T-helper 1 cell treated with Interleukin-12 subunit alpha and Interleukin-12 subunit beta and Interleukin-4 antibody, amounts not matched to agents 30 ng/mL and 1 ng/mL, for 36 hours (primary cell): Measurements from ENCODE around the gene FBXW12. TPM values are rescaled to one million over a fixed set of nuclear protein-coding genes. Genes with fewer than 3 reads are reported as not detected.
"Not testable (repeated sequence)": the region's sequence is repeated elsewhere in the genome, so short reads cannot be mapped to it uniquely, and the experiment has no call there.

Experiments used
- intact Hi-C: fragments of 100-400 bp; cut with micrococcal nuclease; formaldehyde crosslinking; loops from one replicate; pipeline ENCODE4 v1.15.1; 2024
- total RNA-seq: library from RNA; stranded (reverse); gene quantifications from 2 replicates; pipeline ENCODE4 v1.2.3, GENCODE V29; 2022

FBXW12 gene, protein sequence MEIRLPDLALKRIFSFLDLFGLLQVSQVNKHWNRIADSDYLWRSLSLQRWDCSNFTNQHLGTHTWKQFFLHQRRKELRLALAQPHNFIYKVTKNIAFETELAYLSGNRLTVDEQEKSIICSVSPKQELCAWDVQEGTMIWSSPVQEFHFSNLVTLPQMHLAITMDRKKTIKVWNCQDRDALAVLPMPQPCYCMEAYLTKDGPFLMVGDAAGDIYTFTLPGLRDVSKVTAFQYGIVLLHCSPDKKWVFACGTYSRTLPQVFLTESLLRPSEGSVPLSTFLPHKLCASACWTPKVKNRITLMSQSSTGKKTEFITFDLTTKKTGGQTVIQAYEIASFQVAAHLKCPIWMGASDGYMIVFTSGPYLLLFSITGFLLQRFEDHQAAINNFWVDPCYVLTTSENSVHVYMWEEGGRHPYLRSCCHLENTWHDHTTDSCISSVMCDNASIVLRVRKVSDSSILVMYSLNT
- not detected in 2 replicates for total RNA-seq

DNA sequence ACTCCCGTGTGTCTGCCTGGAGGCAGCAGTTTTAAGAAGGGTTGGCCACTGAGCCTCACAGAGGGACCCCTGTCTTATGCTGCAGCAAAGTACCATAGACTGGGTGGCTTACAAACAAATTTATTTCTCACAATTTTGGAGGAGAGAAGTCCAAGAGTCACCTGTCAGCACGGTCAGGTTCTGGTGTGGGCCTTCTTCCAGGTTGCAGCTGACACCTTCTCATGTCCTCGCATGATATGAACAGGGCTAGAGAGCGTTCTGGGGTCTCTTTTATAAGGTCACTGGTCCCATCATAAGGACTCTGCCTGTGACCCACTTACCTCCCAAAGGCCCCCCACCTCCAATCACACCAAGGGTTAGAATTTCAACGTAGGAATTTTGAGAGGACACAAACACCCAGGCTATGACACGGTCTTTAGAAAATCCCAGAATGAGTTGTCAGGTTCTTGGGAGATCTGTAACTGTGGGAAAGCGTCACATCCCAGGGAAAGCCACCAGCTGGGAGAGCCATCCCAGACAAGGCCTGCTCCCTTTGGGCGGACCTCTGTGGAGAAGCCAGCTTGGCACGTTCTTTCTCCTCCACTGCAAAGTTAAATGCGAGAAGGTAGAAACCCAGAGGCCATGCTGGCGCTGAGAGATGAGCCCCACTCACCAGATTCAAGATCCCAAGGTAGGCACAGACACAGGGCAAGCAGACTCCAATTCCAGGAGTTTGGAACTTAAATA lies at the start of gene FBXW12:
TSS of gene FBXW12 (plus strand) at position 569 of the 726 bp plus-strand sequence. CDS start 549 bp downstream, outside the sequence.
- intact Hi-C loops = no loop called here

DNA sequence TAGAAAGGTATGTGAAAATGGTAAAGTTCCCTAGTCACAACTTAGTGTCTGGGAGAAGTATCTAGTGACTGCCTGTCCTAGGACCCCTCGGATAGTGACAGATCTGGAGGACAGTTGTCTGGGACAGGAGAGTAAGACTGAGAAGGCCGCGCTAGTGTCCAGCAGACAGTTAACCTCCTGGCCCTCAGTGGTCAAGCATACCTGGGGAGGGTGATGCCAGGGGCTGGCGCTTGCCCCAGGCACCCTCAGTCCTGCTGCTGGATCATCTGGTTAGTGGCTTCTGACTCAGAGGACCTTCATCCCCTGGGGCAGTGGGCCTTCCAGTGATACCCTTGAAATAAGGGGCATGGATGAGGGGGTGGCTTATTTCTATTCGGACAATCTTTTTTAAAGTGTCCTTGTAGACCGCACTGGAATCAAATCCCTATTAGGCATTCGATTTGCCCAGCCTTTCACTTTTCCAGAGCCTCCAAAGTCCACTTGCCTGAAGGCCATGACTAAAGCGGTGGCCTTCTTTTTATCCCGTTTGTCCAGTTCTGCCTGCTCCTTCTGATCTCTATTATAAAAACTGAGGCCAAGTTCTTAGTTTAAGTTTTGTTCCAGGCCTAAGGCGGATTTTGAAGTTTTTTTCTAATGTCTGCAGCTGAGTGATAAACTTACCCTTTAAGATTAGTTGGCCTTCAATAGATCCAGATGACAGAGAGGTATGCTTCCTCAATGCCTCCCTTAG lies 40.1 kb upstream of the FBXW12 start:
- intact Hi-C loops = not testable (repeated sequence)

DNA sequence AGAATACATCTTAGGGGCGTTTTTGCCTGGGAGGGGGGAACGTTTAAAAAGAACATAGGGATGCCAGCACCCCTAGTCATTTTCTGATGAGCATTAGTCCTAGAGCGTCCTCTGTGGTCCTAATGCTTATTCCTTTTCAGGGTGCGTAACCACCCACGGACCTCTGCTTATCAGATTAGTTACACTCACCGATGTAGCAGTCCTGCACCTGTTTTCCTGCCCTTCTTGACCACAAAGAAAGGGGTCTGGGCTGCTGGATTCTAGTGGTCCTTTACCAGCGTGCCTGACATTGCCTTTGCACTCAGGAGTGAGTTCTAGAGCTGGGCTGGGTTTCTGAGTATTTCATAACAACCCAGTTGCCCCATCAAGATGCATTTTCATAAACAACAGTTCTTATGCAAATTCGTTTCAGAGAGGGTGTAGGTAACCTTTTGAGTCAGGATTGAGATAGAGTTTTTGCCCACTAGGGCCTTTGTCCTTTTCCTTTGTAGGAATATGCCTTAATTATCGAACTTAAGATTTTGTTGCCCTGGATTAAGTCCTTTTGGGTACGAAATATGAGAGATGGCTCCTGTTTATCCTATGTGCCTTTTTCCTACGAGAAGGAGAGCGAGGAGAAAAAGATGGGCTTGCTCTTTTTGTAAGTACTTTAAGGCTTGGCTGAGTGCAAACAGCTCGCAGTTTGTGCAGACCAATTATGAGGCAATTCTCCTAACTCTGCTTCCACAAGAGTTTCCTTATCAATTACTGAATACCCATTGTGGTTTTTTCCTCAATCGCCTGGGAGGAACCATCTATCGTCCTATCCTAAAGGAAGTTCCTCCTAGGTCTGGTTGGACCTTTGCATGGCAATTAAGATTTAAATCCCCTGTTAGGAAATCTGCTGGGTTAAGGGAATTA lies 38.4 kb upstream of the FBXW12 start, which contains the start of gene SPINK8:
TSS of gene SPINK8 (minus strand) at position 316 of the 900 bp plus-strand sequence. CDS start 5,320 bp downstream, outside the sequence.
- intact Hi-C loops = not testable (repeated sequence)

DNA sequence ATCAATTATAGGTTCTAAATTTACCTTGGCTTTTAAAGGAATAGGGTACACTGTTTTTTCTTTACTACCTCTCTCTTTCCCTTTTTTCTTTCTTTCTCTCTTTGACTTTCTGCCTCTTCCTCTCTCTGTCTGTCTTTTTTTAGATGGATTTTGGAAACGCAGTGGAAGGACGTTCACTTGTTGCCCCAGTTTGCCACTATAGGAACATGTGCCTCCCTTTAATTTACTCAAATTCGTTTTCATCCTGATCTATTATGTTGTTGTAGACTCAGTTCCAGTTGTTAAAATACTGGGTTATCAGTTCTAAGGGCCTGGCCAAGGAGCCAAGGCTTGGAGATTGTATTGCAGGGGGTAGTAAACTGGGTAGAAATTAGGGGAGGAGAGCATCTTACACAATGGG lies 37.4 kb upstream of the FBXW12 start:
- intact Hi-C loops = no loop called here

DNA sequence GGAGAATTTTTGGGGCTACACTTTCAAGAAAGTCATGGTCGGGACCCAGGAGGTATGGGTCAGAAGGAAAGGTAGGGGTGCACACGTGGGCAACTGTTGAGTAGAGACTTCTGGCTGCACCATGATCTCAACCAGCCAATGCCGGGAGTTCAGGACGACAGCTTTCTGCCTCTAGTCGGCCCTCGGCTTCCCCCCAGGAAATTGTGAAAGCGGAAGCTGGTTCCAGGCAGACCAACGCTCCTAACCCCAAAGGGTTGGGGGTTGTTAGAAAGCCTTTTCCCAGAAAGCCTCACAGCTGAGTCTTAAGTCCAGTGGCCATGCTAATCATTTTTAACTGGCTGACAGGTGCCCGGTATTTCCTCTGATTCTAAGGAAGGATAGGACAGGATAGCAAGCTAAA lies 36.7 kb upstream of the FBXW12 start:
- intact Hi-C loops = not testable (repeated sequence)

DNA sequence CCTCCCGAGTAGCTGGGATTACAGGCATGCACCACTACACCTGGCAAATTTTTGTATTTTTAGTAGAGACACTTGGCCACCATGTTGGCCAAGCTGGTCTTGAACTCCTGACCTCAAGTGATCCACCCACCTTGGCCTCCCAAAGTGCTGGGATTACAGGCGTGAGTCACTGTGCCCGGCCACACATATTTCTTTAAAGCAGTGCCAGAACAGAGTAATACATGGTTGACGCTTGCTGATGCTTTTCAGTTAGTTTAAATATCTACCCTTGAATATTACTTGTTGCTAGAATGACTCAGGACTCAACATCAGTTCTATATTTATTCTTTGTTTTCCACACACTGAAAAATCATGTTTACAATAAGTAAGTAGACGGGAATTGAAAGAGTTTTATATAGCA lies 34.5 kb upstream of the FBXW12 start:
- intact Hi-C loops = not testable (repeated sequence)

DNA sequence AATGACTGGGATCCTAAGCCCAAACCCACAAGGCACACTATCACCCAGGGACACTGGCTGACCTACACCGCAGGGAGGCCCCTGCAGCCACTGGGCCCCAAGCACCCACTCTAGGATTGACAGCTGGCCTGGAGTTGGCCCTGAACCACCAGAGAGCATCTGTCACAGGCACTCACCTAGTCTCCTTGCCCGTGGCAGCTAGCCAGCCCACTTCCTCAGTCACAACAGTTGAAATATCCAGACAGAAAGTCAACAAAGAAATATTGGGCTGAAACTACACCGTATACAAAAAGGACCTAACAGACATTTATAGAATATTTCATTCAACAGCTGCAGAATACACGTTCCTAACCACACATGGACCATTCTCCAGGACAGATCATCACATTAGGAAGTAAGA lies 33.4 kb upstream of the FBXW12 start:
- intact Hi-C loops = no loop called here

DNA sequence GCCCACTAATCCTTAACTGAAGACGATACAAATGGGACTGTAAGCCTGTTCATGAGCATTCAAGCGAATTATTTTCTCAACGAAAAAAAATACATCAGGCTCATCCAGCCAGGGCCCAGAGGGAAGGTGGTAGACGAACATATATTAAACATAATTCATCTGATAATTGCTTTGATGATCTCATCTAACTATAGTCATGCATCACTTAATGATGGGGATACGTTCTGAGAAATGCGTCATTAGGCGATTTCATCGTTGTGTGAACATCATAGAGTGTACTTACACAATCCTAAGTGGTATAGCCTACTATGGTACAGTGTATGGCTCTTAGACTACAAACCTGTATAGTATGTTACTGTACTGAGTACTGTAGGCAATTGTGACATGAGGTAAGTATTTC lies 28.6 kb upstream of the FBXW12 start:
- intact Hi-C loops = no loop called here

DNA sequence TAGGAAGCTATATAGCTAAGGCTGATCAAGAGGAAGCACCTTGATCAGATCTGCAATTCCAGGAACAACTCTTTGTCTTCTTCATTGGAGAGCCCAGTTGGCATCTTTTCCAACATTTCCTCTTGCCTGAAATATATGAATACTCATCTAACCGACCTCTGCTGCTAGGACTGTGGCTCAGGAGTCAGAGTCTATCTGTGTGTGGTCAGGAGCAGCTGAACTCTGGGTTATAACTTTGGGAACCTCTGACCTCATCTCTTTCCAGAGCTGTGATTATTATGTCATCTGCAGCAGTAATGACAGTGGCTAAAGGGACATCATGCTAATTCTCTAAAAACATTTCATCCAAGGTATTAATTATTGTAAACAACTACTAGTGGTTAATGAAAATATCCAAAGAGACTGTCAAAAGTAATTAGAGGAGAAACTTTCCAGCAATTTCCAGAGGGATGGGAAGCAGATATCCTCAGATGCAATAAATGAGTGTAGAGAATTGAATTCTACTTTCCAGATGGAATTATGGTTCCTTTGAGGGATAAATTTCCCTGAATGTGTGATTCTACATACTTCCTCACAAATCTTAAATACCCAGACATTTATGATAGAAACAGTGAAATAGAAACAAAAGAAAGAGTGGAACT lies 27.0 kb upstream of the FBXW12 start:
- intact Hi-C loops = no loop called here

DNA sequence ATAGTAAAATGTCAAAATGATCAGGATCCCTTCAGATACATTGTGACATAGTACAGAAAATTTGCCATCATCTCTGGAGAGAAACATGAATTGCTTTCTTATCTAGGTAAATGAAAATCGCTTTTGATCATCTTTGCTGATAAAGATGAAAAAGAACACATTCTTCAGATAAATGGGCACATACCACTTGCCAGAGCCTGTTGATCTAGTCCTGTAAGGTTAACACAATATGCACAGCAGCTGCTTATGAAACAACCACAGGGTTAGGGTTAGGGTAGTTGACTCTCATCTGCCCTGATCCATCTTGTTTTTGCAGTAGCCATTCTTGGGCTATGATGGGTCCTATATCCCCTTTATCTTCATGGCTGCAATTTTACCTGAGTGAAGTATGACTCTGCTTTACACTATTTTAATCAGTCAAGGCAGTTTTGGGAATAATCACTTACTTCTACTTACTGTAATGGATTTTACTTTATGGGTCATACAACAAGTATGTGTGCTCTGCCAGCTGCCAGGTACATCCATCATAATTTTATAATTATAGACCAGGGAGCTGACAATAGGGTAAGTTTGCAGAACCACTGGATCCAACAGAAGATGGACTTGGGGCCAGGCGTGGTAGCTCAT lies 26.0 kb upstream of the FBXW12 start:
- intact Hi-C loops = no loop called here

DNA sequence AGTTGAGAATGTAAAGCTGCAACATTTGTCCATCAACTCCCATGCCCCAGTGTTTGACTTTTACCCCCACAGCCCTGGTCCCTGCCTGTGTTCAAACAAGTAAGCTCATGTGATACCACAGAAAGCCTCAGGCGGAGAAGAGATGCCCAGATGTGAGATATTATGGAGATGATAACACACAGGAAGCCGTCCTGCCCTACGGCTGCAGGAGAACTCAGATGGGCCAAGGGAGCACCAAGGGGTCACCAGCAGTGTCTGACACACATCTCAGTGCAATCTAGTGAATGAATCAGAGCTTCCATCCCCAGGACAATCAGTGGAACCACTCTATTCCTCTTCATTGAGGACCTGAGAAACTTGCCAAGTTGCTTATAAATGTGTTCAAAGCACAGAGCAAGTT lies 24.5 kb upstream of the FBXW12 start:
- intact Hi-C loops = no loop called here

DNA sequence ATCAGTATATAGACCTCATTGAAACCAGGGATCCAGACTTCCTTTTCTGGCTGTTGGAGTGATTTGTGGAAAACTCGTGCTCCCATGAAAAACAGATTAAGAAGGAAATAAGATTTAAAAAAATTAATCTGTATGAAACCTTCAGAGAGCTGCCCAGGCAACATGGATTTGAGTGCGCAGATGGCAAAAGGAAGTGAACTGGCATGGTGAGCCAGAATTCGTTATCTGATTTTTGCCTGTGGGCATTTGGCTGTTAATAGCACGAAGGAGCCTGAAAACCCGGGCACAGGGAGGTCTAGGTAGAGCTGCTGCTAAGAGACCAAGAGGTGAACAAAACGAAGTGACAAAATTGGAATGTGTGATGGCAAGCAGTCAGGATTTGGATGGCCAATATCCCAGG lies 19.5 kb upstream of the FBXW12 start:
- intact Hi-C loops = no loop called here

DNA sequence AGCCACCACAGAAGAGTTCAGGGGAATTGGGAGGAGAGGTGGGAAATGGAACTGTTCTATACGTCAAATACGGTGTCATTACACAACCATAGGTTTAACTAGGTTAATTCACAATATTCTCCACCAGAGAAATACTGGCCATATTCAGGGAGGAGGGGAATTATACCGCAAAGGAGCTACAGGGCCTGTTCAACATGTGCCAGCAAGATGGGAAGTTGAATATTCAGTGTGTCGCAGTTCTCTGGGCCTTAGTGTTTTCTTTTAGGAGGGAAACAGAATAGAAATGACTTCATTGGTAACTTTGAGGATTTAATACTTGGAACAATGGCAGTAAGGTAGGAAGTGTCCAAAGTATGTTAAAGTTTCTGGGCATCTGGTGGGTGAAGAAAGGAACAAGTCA lies 18.0 kb upstream of the FBXW12 start:
- intact Hi-C loops = no loop called here

DNA sequence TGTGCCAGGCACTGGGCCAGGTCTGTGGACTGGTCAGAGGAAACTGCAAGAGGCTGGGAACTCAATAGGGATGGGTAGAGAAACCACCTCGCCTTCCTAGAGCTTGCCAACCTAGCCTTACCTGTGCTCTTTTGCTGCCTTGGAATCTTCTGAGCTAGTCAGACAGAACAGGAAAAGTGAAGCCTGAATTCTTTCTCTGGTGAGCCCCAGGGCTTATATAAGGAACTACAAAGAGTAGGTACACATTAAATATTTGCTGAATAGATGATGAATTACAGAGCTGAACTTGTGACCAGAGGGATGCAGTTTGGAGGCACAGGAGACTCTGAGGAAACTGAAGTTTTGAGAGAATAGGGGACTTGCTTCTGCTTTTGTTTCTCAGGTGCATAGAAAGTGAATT lies 15.6 kb upstream of the FBXW12 start:
- intact Hi-C loops = no loop called here

DNA sequence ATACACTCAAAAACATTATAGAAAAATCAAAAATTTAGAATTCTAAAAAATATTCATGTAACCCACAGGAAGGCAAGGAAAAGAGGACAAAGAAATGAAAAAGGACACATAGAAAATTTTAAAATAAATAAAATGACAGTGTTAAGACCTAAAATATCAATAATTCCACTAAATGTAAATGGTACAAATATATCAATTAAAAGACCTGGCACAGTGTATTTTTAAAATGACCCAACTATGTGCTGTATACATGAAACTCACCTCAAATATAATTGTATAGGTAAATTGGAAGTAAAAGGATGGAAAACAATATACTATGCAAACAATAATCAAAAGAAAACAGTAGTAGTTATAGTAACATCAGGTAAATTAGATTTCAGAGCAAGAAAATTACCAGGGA lies 10.1 kb upstream of the FBXW12 start:
- intact Hi-C loops = no loop called here

DNA sequence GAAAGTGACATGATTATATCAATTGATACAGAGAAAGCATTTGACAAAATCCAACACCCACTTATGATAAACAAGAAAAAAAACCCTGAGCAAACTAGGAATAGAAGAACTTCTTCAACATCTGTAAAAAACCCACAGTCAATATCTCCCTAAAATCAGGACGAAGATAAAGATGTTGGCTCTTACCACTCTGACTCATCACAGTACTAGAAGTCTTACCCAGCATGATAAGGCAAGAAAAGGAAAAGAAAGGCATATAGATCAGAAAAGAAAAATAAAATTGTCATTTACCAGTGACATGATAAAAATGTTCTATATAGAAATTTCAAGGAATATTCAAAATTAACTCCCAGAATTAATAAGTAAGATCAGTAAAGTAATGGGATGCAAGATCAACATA lies 7.2 kb upstream of the FBXW12 start:
- intact Hi-C loops = no loop called here

DNA sequence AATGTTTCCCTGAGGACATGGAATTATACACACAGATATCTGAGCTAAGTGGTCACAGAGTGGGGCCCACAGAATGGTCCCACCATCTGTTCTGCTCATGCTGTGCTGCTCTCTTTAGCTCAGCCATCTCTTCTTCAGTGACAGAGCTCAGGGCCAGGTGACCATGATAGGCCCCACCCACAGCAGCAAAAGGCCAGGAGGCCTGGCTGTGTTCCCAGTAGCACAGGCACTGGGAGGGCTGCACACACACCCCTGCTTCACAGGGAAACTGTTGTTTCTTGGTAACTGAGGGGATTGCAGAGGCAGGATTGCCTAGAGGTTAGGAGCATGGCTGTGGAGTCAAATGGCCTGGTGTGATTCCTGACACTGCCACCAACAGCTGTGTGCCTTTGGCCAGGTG lies 4.8 kb upstream of the FBXW12 start:
- intact Hi-C loops = no loop called here

DNA sequence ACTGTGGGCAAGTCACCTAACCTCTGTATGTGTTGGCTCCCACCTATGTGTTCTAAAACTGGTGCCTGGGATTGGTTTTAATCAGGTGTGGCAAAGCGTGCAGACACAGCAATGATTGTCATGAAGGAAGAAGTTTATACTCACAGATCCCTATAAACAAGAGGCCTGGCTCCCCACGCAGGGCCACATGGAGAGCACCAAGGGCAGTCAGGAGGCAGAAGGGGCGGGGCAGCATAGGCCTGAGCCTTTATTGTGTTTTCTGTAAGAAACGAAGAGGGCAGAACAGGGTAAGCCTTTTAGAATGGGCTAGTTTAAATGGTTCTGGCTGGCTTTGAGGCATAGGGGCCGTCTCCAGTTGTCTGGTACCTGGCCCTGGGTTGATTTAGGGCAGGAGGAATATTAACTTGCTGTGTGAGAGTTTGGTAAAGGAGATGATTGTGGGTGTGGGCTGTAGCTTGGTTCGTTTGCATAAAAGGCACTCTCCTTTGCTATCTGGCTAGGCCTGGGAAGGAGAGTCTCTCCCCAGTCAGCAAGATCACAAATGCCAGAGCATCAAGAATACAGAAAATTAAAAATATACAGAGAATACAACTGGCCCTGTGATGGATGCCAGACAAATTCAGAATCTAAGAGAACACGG lies 2.2 kb upstream of the FBXW12 start:
- intact Hi-C loops = no loop called here

DNA sequence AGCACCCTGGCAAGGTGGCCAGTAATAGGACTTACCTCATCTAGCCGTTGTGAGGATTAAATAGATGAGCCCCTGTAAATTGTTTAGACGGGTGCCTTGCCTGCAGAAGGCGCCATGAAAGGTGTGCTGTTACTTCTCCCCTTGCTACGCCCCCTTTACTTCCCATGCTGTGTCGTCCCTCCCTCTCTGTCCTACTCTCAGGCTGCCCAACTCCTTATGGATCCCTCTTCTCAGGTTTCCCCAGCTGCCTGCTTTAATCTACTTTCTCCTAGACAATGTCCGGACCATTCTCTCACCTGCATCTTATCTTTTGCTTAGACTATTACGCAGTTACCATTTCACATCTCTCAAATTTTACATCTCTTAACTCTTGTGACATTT lies 1.7 kb upstream of the FBXW12 start:
- intact Hi-C loops = no loop called here
